Aorta (tissue), 5 donors: ENCODE results near the gene COL4A5. TPM values are rescaled to one million over a fixed set of nuclear protein-coding genes. Genes with fewer than 3 reads are reported as not detected.
"Not testable (repeated sequence)": the region's sequence is repeated elsewhere in the genome, so short reads cannot be mapped to it uniquely, and the experiment has no call there.

Experiments
- ATAC-seq: fragments of 200-7000 bp; cut with Tn5 transposase; one replicate; pipeline ENCODE4 v1.9.1; 2022; ENCODE audit warnings: moderate library complexity; ENCODE audit not compliant: low FRiP score
- DNase-seq, 2 donors: peaks; one replicate each; pipeline ENCODE4 v3.0.0-alpha.2; 2020
- H3K27ac ChIP-seq, 2 donors: one replicate each; pipeline ENCODE4 v1.5.1; 2013; ENCODE audit warnings: low read length in 2 of 2, mild to moderate bottlenecking in 2 of 2, moderate library complexity in 2 of 2, control low read depth in 1 of 2, inconsistent platforms in 1 of 2, low read depth in 1 of 2
- H3K27me3 ChIP-seq, 2 donors: one replicate each; pipeline ENCODE4 v1.6.1; 2013; ENCODE audit warnings: control low read depth in 1 of 2, low read length in 1 of 2, mild to moderate bottlenecking in 1 of 2, moderate library complexity in 1 of 2; ENCODE audit not compliant: insufficient read depth in 2 of 2, control insufficient read depth in 1 of 2
- H3K36me3 ChIP-seq, 2 donors: one replicate each; pipeline ENCODE4 v1.6.1; 2013; ENCODE audit warnings: control low read depth in 1 of 2, low read length in 1 of 2, mild to moderate bottlenecking in 1 of 2; ENCODE audit not compliant: insufficient read depth in 2 of 2, control insufficient read depth in 1 of 2
- H3K4me1 ChIP-seq, 2 donors: one replicate each; pipeline ENCODE4 v1.6.1; 2013; ENCODE audit warnings: low read length in 2 of 2, control low read depth in 1 of 2, mild to moderate bottlenecking in 1 of 2, moderate library complexity in 1 of 2; ENCODE audit not compliant: insufficient read depth in 2 of 2, control insufficient read depth in 1 of 2
- H3K4me3 ChIP-seq, 2 donors: one replicate each; pipeline ENCODE4 v1.5.1; 2013; ENCODE audit warnings: low read length in 2 of 2, control low read depth in 1 of 2, mild to moderate bottlenecking in 1 of 2
- H3K9me3 ChIP-seq: one replicate; pipeline ENCODE4 v1.6.1; 2013; ENCODE audit warnings: mild to moderate bottlenecking, low read length; ENCODE audit not compliant: control insufficient read depth
- WGBS, 2 donors: extraction: QIAGEN DNeasy Blood & Tissue Kit; methylation state at CpG; one replicate each; pipeline ENCODE4 v1.1.7; 2013; 5-methylcytosine and 5-hydroxymethylcytosine counted together
- intact Hi-C, 2 donors: fragments of 100-400 bp; cut with DNase I; formaldehyde crosslinking; loops; one replicate each; pipeline versions ENCODE4 v1.14.2 to v1.15.0; 2022
- long read RNA-seq, 2 donors: library from polyadenylated mRNA; unstranded; transcript quantifications; one replicate each; pipeline ENCODE4 v2.0.0, GENCODE V29; 2020 to 2021
- polyA plus RNA-seq, 2 donors: library from polyadenylated mRNA; stranded (reverse); fragments of 200-250 nt; gene quantifications; one replicate each; pipeline ENCODE4 v1.2.3, GENCODE V29; 2013
- total RNA-seq, 2 donors: library from RNA; stranded (reverse); fragmentation: NEBNext Ultra II Directional; extraction: Animal tissue kit (Norgen Biotek cat#: 25700); gene quantifications; one replicate each; pipeline ENCODE4 v1.2.1, GENCODE V29; 2021
- donor health status: healthy with polysubstance abuse.
- donor health status: Bipolar disorder and iron deficiency.
- donor health status: DM: no; HTN: no; CAD: no.
- donor health status: DM: no; HTN: no; CAD: no.
- donor health status: DM: yes; HTN: yes; CAD: no.

Gene COL4A5
- total RNA-seq (10 to 100 TPM; 36.3 to 48.0 TPM), polyA plus RNA-seq (10 to 100 TPM; 13.8 to 38.0 TPM)
- long read RNA-seq, donor 1, partial matches to known transcripts = 4 of 8 reads
- long read RNA-seq, donor 1, other reads (novel, unspliced or antisense) = 1 of 8 reads
- long read RNA-seq, donor 2, partial matches to known transcripts = 6 of 10 reads
- long read RNA-seq, donor 2, other reads (novel, unspliced or antisense) = 3 of 10 reads

- no peaks in the 10 kb centered on the region for H3K9me3 ChIP-seq
Observed at GRCh38 chrX:108439426-108439942, at the start of gene COL4A5. Gene COL4A5, plus strand, starts transcription at chrX:108439838. Its CDS starts 288 bp downstream, at chrX:108440126.

GRCh38 chrX:108390976-108391717 lies 48.5 kb upstream of the COL4A5 start:
- DNase-seq, H3K36me3 ChIP-seq, H3K27me3 ChIP-seq, ATAC-seq, intact Hi-C loops, H3K27ac ChIP-seq, H3K4me3 ChIP-seq, H3K9me3 ChIP-seq, H3K4me1 ChIP-seq: not testable (repeated sequence)
- WGBS, 2 donors = 54 to 71% methylated on average over 9 of the region's 9 CpGs

More at GRCh38 chrX:108439426-108439942, at the start of gene COL4A5:
- peak within 1 kb of the TSS in 1 of 2 donors; percentile 48 for H3K27ac ChIP-seq
- no peaks in the 10 kb centered on the region for H3K27me3 ChIP-seq
- intact Hi-C loops = no loop called here
- peak; percentile 77 for ATAC-seq
- peak; percentile 52 to 71 for DNase-seq
- peak within 1 kb of the TSS; percentile 67 to 88 for H3K4me3 ChIP-seq
- no peaks in the 10 kb centered on the region for H3K36me3 ChIP-seq
- 0 to 19% methylated on average over 13 of the region's 13 CpGs for WGBS, 2 donors
- H3K4me1 ChIP-seq = no peaks in the 10 kb centered on the region

- Histone ChIP-seq H3K27me3 (no peaks in the 10 kb centered on the region), H3K27ac (no peak overlapping the region), H3K9me3 (no peaks in the 10 kb centered on the region), H3K36me3 (no peaks in the 10 kb centered on the region), H3K4me1 (no peaks in the 10 kb centered on the region), H3K4me3 (no peak overlapping the region)
- no peak for ATAC-seq
- no peak for DNase-seq
- intact Hi-C loops = no loop called here
- 72 to 92% methylated on average over 6 of the region's 6 CpGs for WGBS, 2 donors
Observed at GRCh38 chrX:108396188-108396891, 43.3 kb upstream of the COL4A5 start.

GRCh38 chrX:108396986-108397385 lies 42.7 kb upstream of the COL4A5 start:
- Histone ChIP-seq H3K9me3 (no peaks in the 10 kb centered on the region), H3K27ac (no peak overlapping the region), H3K4me1 (no peaks in the 10 kb centered on the region), H3K36me3 (no peaks in the 10 kb centered on the region), H3K27me3 (no peaks in the 10 kb centered on the region), H3K4me3 (no peak overlapping the region)
- intact Hi-C loops = no loop called here
- WGBS, 2 donors = 69 to 100% methylated on average over 1 of the region's 1 CpG
- DNase-seq = no peak
- ATAC-seq = no peak

- no peak for DNase-seq
- ATAC-seq = no peak
- no peaks in the 10 kb centered on the region for H3K36me3 ChIP-seq
- WGBS, 2 donors = 71 to 86% methylated on average over 6 of the region's 6 CpGs
- H3K27ac ChIP-seq = no peak overlapping the region
- no peaks in the 10 kb centered on the region for H3K4me1 ChIP-seq
- no peak overlapping the region for H3K4me3 ChIP-seq
- no peaks in the 10 kb centered on the region for H3K9me3 ChIP-seq
- no peaks in the 10 kb centered on the region for H3K27me3 ChIP-seq
- intact Hi-C loops = no loop called here
Observed at GRCh38 chrX:108397627-108398391, 41.8 kb upstream of the COL4A5 start.

GRCh38 chrX:108399418-108400165 lies 40.0 kb upstream of the COL4A5 start:
- ATAC-seq = no peak
- Histone ChIP-seq H3K4me3 (no peak overlapping the region), H3K27me3 (no peaks in the 10 kb centered on the region), H3K4me1 (no peaks in the 10 kb centered on the region), H3K27ac (no peak overlapping the region), H3K9me3 (no peaks in the 10 kb centered on the region), H3K36me3 (no peaks in the 10 kb centered on the region)
- 40 to 59% methylated on average over 1 of the region's 1 CpG for WGBS, 2 donors
- DNase-seq = no peak
- intact Hi-C loops = no loop called here

GRCh38 chrX:108412783-108413182 lies 26.9 kb upstream of the COL4A5 start:
- Histone ChIP-seq H3K27me3 (no peaks in the 10 kb centered on the region), H3K4me3 (no peak overlapping the region), H3K36me3 (no peaks in the 10 kb centered on the region), H3K27ac (no peak overlapping the region), H3K9me3 (no peaks in the 10 kb centered on the region), H3K4me1 (no peaks in the 10 kb centered on the region)
- ATAC-seq (no peak), DNase-seq (no peak)
- intact Hi-C loops = no loop called here

- Histone ChIP-seq H3K27me3 (no peaks in the 10 kb centered on the region), H3K36me3 (no peaks in the 10 kb centered on the region), H3K4me1 (no peaks in the 10 kb centered on the region), H3K27ac (no peak overlapping the region), H3K4me3 (no peak overlapping the region), H3K9me3 (no peaks in the 10 kb centered on the region)
- intact Hi-C loops = no loop called here
- WGBS, 2 donors = 71 to 89% methylated on average over 1 of the region's 1 CpG
- DNase-seq (no peak), ATAC-seq (no peak)
Observed at GRCh38 chrX:108415146-108415545, 24.5 kb upstream of the COL4A5 start.
